ENCODE data around the gene PCDHA1. TPM values are rescaled to one million over a fixed set of nuclear protein-coding genes. Genes with fewer than 3 reads are reported as not detected.

The PCDHA1 gene
- polyA plus RNA-seq, 1 of the 3 experiments (the other 2 are of a cell fraction): 0.16 TPM

DNA sequence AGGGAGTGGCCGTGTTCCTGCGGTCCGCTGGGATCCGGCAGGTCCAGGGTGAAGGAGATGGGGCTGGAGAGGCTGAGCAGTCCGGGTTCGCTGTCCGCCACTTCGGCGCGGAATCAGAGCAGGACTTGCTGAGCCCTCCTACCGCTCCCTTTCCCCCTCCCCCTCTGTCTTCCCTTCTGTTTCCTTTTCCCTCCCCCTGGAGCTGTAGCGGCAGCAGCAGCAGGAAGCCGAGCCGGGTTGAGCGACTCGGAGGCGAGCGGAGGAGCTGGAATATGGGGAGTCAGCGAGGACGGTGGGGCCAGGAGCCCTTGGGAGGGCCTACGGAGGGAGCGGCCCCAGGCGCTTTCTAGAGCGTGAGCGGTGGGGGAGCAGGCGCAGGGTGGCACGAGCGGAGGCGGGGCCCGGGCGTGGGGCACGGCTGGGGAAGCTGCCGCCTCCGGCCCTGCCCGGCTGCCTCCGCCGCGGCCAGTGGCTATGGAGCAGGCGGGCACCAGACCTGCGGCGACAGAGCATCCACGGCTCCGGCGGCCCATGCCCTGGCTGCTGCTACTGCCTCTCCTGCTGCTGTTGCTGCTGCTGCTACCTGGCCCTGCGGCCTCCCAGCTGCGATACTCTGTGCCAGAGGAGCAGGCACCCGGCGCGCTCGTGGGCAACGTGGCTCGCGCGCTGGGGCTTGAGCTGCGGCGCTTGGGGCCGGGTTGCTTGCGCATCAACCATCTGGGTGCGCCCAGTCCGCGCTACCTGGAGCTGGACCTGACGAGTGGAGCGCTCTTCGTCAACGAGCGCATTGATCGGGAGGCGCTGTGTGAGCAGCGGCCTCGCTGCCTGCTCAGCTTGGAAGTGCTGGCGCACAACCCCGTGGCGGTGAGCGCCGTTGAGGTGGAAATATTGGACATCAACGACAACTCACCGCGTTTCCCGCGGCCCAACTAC, 180.6 kb downstream of the PCDHA1 start, which contains the start of gene PCDHAC2:
PCDHAC2 (plus strand) TSS at position 184 of the 933 bp plus-strand sequence; CDS start at position 475, 291 bp downstream.
- H3K79me2 ChIP-seq (ENCODE audit: insufficient read depth): no peaks in the 10 kb centered on the region
- H3K9ac ChIP-seq: no peak within 1 kb of the TSS; the same call in 1 of the 2 replicates
- H2AFZ ChIP-seq (ENCODE audit: low read depth): peak within 1 kb of the TSS; percentile 86
- POLR2A ChIA-PET: interaction anchor here (0.9 to 3.4 kb wide), 10 partner anchors 10 to 125 kb away, joined by 3 to 31 read pairs (median 7); partner anchors contain the start of genes PCDHA12, PCDHA8 and PCDHAC1
- H3K4me1 ChIP-seq (ENCODE audit: control insufficient read depth in 1 of 2, insufficient read depth in 2 of 2, low read depth in 1 of 2, low read length in 1 of 2): peaks cover 8 to 41% of the 10 kb centered on the region in 2 experiments; a peak in 3 of 4 replicates
- peak within 1 kb of the TSS in 1 of 2 experiments; percentile 94; a peak in 2 of 4 replicates for H3K27ac ChIP-seq (ENCODE audit: low read depth in 2 of 2, low read length in 1 of 2)
- no peaks in the 10 kb centered on the region for H3K27me3 ChIP-seq (ENCODE audit: insufficient read depth)
- WGBS (ENCODE audit: low lambda C conversion rate): 4% methylated on average over 35 of the region's 80 CpGs
- peak within 1 kb of the TSS; percentile 94 for H3K4me2 ChIP-seq
- peak; percentile 83 for DNase-seq
- peak within 1 kb of the TSS; percentile 64 to 75 for H3K4me3 ChIP-seq (ENCODE audit: low read depth in 2 of 2, low read length in 1 of 2)
- H3K36me3 ChIP-seq (replicated peaks in 1 of 2; ENCODE audit: control insufficient read depth in 1 of 2, insufficient read depth in 2 of 2, low read length in 1 of 2): no peaks in the 10 kb centered on the region
- H3K9me3 ChIP-seq: no peaks in the 10 kb centered on the region
- H4K20me1 ChIP-seq (ENCODE audit: insufficient read depth): no peaks in the 10 kb centered on the region
- CTCF ChIA-PET: interaction anchor here (0.7 to 4.1 kb wide), 14 partner anchors 12 to 597 kb away, joined by 3 to 45 read pairs (median 4); partner anchors contain the start of genes PCDHA12, PCDHA8 and PCDHAC1
- no peaks in the 10 kb centered on the region for H3K9me2 ChIP-seq
- H3F3A ChIP-seq (replicated peaks; ENCODE audit: insufficient read depth): no peaks in the 10 kb centered on the region
- TF ChIP-seq MXI1 (IDR thresholded peaks at IDR 0.05; ENCODE audit: low read depth, low read length): peak; percentile 75
- peak; percentile 12; the same call in 1 of the 2 replicates for TF ChIP-seq POLR2AphosphoS5 (IDR thresholded peaks at IDR 0.05; ENCODE audit: low read depth, low read length)
- TF ChIP-seq RXRA (IDR thresholded peaks at IDR 0.05; ENCODE audit: borderline replicate concordance, low read depth): no peak
- TF ChIP-seq, protein P1, sequence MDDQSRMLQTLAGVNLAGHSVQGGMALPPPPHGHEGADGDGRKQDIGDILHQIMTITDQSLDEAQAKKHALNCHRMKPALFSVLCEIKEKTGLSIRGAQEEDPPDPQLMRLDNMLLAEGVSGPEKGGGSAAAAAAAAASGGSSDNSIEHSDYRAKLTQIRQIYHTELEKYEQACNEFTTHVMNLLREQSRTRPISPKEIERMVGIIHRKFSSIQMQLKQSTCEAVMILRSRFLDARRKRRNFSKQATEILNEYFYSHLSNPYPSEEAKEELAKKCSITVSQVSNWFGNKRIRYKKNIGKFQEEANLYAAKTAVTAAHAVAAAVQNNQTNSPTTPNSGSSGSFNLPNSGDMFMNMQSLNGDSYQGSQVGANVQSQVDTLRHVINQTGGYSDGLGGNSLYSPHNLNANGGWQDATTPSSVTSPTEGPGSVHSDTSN (IDR thresholded peaks at IDR 0.05): no peak
- no peak for TF ChIP-seq FOXM1 (IDR thresholded peaks at IDR 0.05; ENCODE audit: low read depth)

DNA sequence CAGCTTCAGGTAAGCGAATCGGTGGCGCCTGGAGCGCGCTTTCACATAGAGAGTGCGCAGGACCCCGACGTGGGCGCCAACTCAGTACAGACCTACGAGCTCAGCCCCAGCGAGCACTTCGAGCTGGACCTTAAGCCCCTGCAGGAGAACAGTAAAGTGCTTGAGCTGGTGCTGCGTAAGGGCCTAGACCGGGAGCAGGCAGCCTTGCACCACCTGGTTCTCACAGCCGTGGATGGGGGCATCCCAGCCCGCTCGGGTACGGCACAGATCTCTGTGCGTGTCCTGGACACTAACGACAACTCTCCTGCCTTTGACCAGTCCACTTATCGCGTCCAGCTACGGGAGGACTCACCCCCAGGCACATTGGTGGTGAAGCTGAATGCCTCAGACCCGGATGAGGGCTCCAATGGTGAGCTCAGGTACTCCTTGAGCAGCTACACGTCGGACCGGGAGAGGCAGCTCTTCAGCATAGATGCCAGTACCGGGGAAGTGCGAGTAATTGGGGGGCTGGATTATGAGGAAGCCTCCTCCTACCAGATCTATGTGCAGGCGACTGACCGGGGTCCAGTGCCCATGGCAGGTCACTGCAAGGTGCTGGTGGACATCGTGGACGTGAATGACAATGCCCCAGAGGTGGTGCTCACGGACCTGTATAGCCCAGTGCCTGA, 181.4 kb downstream of the PCDHA1 start:
- H3F3A ChIP-seq (replicated peaks; ENCODE audit: insufficient read depth): no peaks in the 10 kb centered on the region
- peak overlapping the region; percentile 64 to 75; a peak in 3 of 4 replicates for H3K4me3 ChIP-seq (ENCODE audit: low read depth in 2 of 2, low read length in 1 of 2)
- H3K27ac ChIP-seq (ENCODE audit: low read depth in 2 of 2, low read length in 1 of 2): peak overlapping the region in 1 of 2 experiments; percentile 94; a peak in 1 of 4 replicates
- no peaks in the 10 kb centered on the region for H3K36me3 ChIP-seq (replicated peaks in 1 of 2; ENCODE audit: control insufficient read depth in 1 of 2, insufficient read depth in 2 of 2, low read length in 1 of 2)
- H3K9me3 ChIP-seq: no peaks in the 10 kb centered on the region
- no peak overlapping the region for H3K9ac ChIP-seq
- H3K4me1 ChIP-seq (ENCODE audit: control insufficient read depth in 1 of 2, insufficient read depth in 2 of 2, low read depth in 1 of 2, low read length in 1 of 2): peaks cover 8 to 41% of the 10 kb centered on the region in 2 experiments; a peak in 3 of 4 replicates
- WGBS (ENCODE audit: low lambda C conversion rate): 83% methylated on average over 16 of the region's 34 CpGs
- no peak for DNase-seq
- H4K20me1 ChIP-seq (ENCODE audit: insufficient read depth): no peaks in the 10 kb centered on the region
- TF ChIP-seq EZH2phosphoT487 (IDR thresholded peaks at IDR 0.05; ENCODE audit: borderline replicate concordance, low read depth) (no peak), RXRA (IDR thresholded peaks at IDR 0.05; ENCODE audit: borderline replicate concordance, low read depth) (no peak), RCOR1 (IDR thresholded peaks at IDR 0.05; ENCODE audit: low read length) (no peak), NFIC (IDR thresholded peaks at IDR 0.05; ENCODE audit: borderline replicate concordance) (no peak), SMC3 (IDR thresholded peaks at IDR 0.05; ENCODE audit: low read depth, low read length) (no peak), TCF12 (IDR thresholded peaks at IDR 0.05) (no peak), TAF1 (IDR thresholded peaks at IDR 0.05; ENCODE audit: borderline replicate concordance, low read depth, low read length) (no peak), POLR2AphosphoS5 (IDR thresholded peaks at IDR 0.05; ENCODE audit: low read depth, low read length) (no peak), FOXJ3 (CRISPR knock-in tag; IDR thresholded peaks at IDR 0.05) (no peak), FOXM1 (IDR thresholded peaks at IDR 0.05; ENCODE audit: low read depth) (no peak), ELF1 (IDR thresholded peaks at IDR 0.05) (no peak)
- TF ChIP-seq, protein P2, sequence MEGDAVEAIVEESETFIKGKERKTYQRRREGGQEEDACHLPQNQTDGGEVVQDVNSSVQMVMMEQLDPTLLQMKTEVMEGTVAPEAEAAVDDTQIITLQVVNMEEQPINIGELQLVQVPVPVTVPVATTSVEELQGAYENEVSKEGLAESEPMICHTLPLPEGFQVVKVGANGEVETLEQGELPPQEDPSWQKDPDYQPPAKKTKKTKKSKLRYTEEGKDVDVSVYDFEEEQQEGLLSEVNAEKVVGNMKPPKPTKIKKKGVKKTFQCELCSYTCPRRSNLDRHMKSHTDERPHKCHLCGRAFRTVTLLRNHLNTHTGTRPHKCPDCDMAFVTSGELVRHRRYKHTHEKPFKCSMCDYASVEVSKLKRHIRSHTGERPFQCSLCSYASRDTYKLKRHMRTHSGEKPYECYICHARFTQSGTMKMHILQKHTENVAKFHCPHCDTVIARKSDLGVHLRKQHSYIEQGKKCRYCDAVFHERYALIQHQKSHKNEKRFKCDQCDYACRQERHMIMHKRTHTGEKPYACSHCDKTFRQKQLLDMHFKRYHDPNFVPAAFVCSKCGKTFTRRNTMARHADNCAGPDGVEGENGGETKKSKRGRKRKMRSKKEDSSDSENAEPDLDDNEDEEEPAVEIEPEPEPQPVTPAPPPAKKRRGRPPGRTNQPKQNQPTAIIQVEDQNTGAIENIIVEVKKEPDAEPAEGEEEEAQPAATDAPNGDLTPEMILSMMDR (IDR thresholded peaks at IDR 0.05): no peak
- TF ChIP-seq, protein P3, sequence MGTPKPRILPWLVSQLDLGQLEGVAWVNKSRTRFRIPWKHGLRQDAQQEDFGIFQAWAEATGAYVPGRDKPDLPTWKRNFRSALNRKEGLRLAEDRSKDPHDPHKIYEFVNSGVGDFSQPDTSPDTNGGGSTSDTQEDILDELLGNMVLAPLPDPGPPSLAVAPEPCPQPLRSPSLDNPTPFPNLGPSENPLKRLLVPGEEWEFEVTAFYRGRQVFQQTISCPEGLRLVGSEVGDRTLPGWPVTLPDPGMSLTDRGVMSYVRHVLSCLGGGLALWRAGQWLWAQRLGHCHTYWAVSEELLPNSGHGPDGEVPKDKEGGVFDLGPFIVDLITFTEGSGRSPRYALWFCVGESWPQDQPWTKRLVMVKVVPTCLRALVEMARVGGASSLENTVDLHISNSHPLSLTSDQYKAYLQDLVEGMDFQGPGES (IDR thresholded peaks at IDR 0.05; ENCODE audit: low read depth, low read length): no peak
- CTCF ChIA-PET: interaction anchor here (0.7 to 4.1 kb wide), 11 partner anchors 11 to 126 kb away, joined by 3 to 45 read pairs (median 6); partner anchors contain the start of genes PCDHA12, PCDHA8 and PCDHAC1
- peak overlapping the region; percentile 94; the same call in 1 of the 2 replicates for H3K4me2 ChIP-seq
- no peaks in the 10 kb centered on the region for H3K27me3 ChIP-seq (ENCODE audit: insufficient read depth)
- no peaks in the 10 kb centered on the region for H3K79me2 ChIP-seq (ENCODE audit: insufficient read depth)
- POLR2A ChIA-PET: interaction anchor here (0.6 to 3.4 kb wide), 9 partner anchors 9 to 320 kb away, joined by 3 to 31 read pairs (median 7); partner anchors contain the start of genes IK, NDUFA2, PCDHA12 and PCDHAC1
- H2AFZ ChIP-seq (ENCODE audit: low read depth): no peak overlapping the region
- H3K9me2 ChIP-seq: no peaks in the 10 kb centered on the region
